Fibroblast of lung (primary cell): Measurements from ENCODE around the gene TRMT11.

Experiments
- CTCF ChIP-seq, 2 donors: IDR thresholded peaks in 1 of 2; conservative IDR thresholded peaks in 1 of 2; 1 replicate in 1 of 2; 2 replicates in 1 of 2; pipeline ENCODE4 v1.5.1; 2011 to 2012; ENCODE audit warnings: low read length in 2 of 2, control low read depth in 1 of 2, inconsistent platforms in 1 of 2, low read depth in 1 of 2, mild to moderate bottlenecking in 1 of 2
- EZH2 ChIP-seq: IDR thresholded peaks from 2 replicates; pipeline ENCODE4 v1.5.1; 2012; ENCODE audit warnings: low read length, control low read depth, mild to moderate bottlenecking; ENCODE audit errors: missing control alignments

GRCh38 chr6:126050795-126051194 is 64.5 kb downstream of the TRMT11 start:
- no peak for TF ChIP-seq CTCF (conservative IDR thresholded peaks at IDR 0.05 in 1 of 2, IDR thresholded peaks at IDR 0.05 in 1 of 2; ENCODE audit: low read depth in 1 of 2, low read length in 2 of 2)
- no peak for TF ChIP-seq EZH2
